ENCODE measurements around the gene TRIM21. TPM values are rescaled to one million over a fixed set of nuclear protein-coding genes. Genes with fewer than 3 reads are reported as not detected.
"Not testable (repeated sequence)": the region's sequence is repeated elsewhere in the genome, so short reads cannot be mapped to it uniquely, and the experiment has no call there.

The TRIM21 gene
- polyA plus RNA-seq: 10 to 100 TPM; 34.9 to 67.5 (median 44.2) TPM

GRCh38 chr11:4393209-4393857, at the start of gene TRIM21:
TRIM21 (minus strand) TSS chr11:4393702; CDS start chr11:4390409, 3,293 bp downstream.
- DNase-seq: peak; percentile 83 to 87 (median 86)
- peak within 1 kb of the TSS; percentile 88 to 95 (median 92) for H3K27ac Mint-ChIP-seq
- peak within 1 kb of the TSS; percentile 92 to 96 (median 95) for H3K4me3 Mint-ChIP-seq
- H3K36me3 Mint-ChIP-seq: peaks cover 11 to 22% (median 19%) of the 10 kb centered on the region in 3 donors
- H3K4me1 Mint-ChIP-seq: peaks cover 32 to 60% of the 10 kb centered on the region in 2 donors
- H3K27me3 Mint-ChIP-seq (ENCODE audit: low read depth in 3 of 3): peaks cover 1 to 4% (median 4%) of the 10 kb centered on the region in 3 donors
- H3K9me3 Mint-ChIP-seq: peaks cover 0 to 4% (median 0%) of the 10 kb centered on the region in 6 donors

GRCh38 chr11:4441515-4441914, 48.0 kb upstream of the TRIM21 start:
- no peak overlapping the region for H3K4me3 Mint-ChIP-seq
- no peaks in the 10 kb centered on the region for H3K4me1 Mint-ChIP-seq
- peaks cover 0 to 12% (median 5%) of the 10 kb centered on the region in 3 donors for H3K27me3 Mint-ChIP-seq (ENCODE audit: low read depth in 3 of 3)
- no peak for DNase-seq
- no peak overlapping the region for H3K27ac Mint-ChIP-seq
- no peaks in the 10 kb centered on the region for H3K36me3 Mint-ChIP-seq
- H3K9me3 Mint-ChIP-seq: no peaks in the 10 kb centered on the region

GRCh38 chr11:4436411-4436810, 42.9 kb upstream of the TRIM21 start:
- H3K36me3 Mint-ChIP-seq: no peaks in the 10 kb centered on the region
- DNase-seq: no peak
- no peaks in the 10 kb centered on the region for H3K9me3 Mint-ChIP-seq
- peaks cover 2 to 17% (median 5%) of the 10 kb centered on the region in 3 donors for H3K27me3 Mint-ChIP-seq (ENCODE audit: low read depth in 3 of 3)
- H3K4me1 Mint-ChIP-seq: no peaks in the 10 kb centered on the region
- H3K4me3 Mint-ChIP-seq: no peak overlapping the region
- H3K27ac Mint-ChIP-seq: no peak overlapping the region

GRCh38 chr11:4433856-4434255, 40.4 kb upstream of the TRIM21 start:
- no peaks in the 10 kb centered on the region for H3K4me1 Mint-ChIP-seq
- no peaks in the 10 kb centered on the region for H3K9me3 Mint-ChIP-seq
- no peak overlapping the region for H3K27ac Mint-ChIP-seq
- H3K27me3 Mint-ChIP-seq (ENCODE audit: low read depth in 3 of 3): peaks cover 0 to 16% (median 2%) of the 10 kb centered on the region in 3 donors
- no peak for DNase-seq
- no peak overlapping the region for H3K4me3 Mint-ChIP-seq
- H3K36me3 Mint-ChIP-seq: no peaks in the 10 kb centered on the region

- Mint-ChIP-seq H3K27ac (no peak overlapping the region), H3K27me3 (ENCODE audit: low read depth in 3 of 3) (peaks cover 0 to 7% (median 2%) of the 10 kb centered on the region in 3 donors), H3K4me1 (no peaks in the 10 kb centered on the region), H3K9me3 (no peaks in the 10 kb centered on the region), H3K4me3 (no peak overlapping the region), H3K36me3 (no peaks in the 10 kb centered on the region)
- DNase-seq: no peak
Measured at GRCh38 chr11:4430051-4430450, 36.5 kb upstream of the TRIM21 start.

GRCh38 chr11:4418403-4418802, 24.9 kb upstream of the TRIM21 start:
- no peaks in the 10 kb centered on the region for H3K36me3 Mint-ChIP-seq
- no peak overlapping the region for H3K4me3 Mint-ChIP-seq
- no peaks in the 10 kb centered on the region for H3K4me1 Mint-ChIP-seq
- no peak for DNase-seq
- H3K9me3 Mint-ChIP-seq: peaks cover 0 to 2% (median 0%) of the 10 kb centered on the region in 6 donors
- H3K27ac Mint-ChIP-seq: no peak overlapping the region
- peaks cover 0 to 10% (median 9%) of the 10 kb centered on the region in 3 donors for H3K27me3 Mint-ChIP-seq (ENCODE audit: low read depth in 3 of 3)

- Mint-ChIP-seq H3K9me3 (peaks cover 0 to 2% (median 0%) of the 10 kb centered on the region in 6 donors), H3K4me3 (no peak overlapping the region), H3K27ac (no peak overlapping the region)
Measured at GRCh38 chr11:4416816-4417215, 23.3 kb upstream of the TRIM21 start.

GRCh38 chr11:4416306-4416705, 22.8 kb upstream of the TRIM21 start:
- H3K9me3 Mint-ChIP-seq: peaks cover 0 to 2% (median 0%) of the 10 kb centered on the region in 6 donors
- H3K27ac Mint-ChIP-seq: no peak overlapping the region
- no peaks in the 10 kb centered on the region for H3K36me3 Mint-ChIP-seq
- no peak for DNase-seq
- H3K4me1 Mint-ChIP-seq: no peaks in the 10 kb centered on the region
- peaks cover 0 to 9% (median 9%) of the 10 kb centered on the region in 3 donors for H3K27me3 Mint-ChIP-seq (ENCODE audit: low read depth in 3 of 3)
- no peak overlapping the region for H3K4me3 Mint-ChIP-seq

More at GRCh38 chr11:4416816-4417215, 23.3 kb upstream of the TRIM21 start:
- no peak for DNase-seq
- H3K27me3 Mint-ChIP-seq (ENCODE audit: low read depth in 3 of 3): peaks cover 0 to 9% (median 9%) of the 10 kb centered on the region in 3 donors
- no peaks in the 10 kb centered on the region for H3K4me1 Mint-ChIP-seq
- no peaks in the 10 kb centered on the region for H3K36me3 Mint-ChIP-seq

- not testable (repeated sequence) for H3K27ac Mint-ChIP-seq, H3K36me3 Mint-ChIP-seq, H3K4me1 Mint-ChIP-seq, DNase-seq, H3K4me3 Mint-ChIP-seq
- Mint-ChIP-seq H3K27me3 (ENCODE audit: low read depth in 3 of 3) (peaks cover 1 to 28% (median 6%) of the 10 kb centered on the region in 3 donors), H3K9me3 (peaks cover 0 to 17% (median 5%) of the 10 kb centered on the region in 6 donors)
Measured at GRCh38 chr11:4406206-4406605, 12.7 kb upstream of the TRIM21 start.

- Mint-ChIP-seq H3K27me3 (ENCODE audit: low read depth in 3 of 3) (peaks cover 0 to 9% (median 5%) of the 10 kb centered on the region in 3 donors), H3K27ac (peak overlapping the region; percentile 88 to 95 (median 92)), H3K36me3 (peaks cover 10 to 18% (median 16%) of the 10 kb centered on the region in 3 donors), H3K4me3 (peak overlapping the region; percentile 92 to 96 (median 95)), H3K4me1 (peaks cover 32 to 56% of the 10 kb centered on the region in 2 donors), H3K9me3 (peaks cover under 1 to 6% (median 3%) of the 10 kb centered on the region in 6 donors)
- no peak for DNase-seq
Measured at GRCh38 chr11:4393858-4394223, 339 bp upstream of the TRIM21 start.

- no peak for DNase-seq
- Mint-ChIP-seq H3K4me1 (peaks cover 26 to 51% of the 10 kb centered on the region in 2 donors), H3K27me3 (ENCODE audit: low read depth in 3 of 3) (peaks cover 0 to 5% (median 0%) of the 10 kb centered on the region in 3 donors), H3K36me3 (peaks cover 39 to 56% (median 51%) of the 10 kb centered on the region in 3 donors), H3K9me3 (no peaks in the 10 kb centered on the region), H3K4me3 (no peak overlapping the region), H3K27ac (peak overlapping the region in 2 of 6 donors; percentile 14 to 51)
Measured at GRCh38 chr11:4388221-4388620, 5.3 kb downstream of the TRIM21 start.

- Mint-ChIP-seq H3K27me3 (ENCODE audit: low read depth in 3 of 3) (peaks cover 0 to 5% (median 0%) of the 10 kb centered on the region in 3 donors), H3K9me3 (no peaks in the 10 kb centered on the region), H3K4me3 (no peak overlapping the region), H3K27ac (peak overlapping the region in 3 of 6 donors; percentile 8 to 20 (median 11)), H3K4me1 (peaks cover 8 to 30% of the 10 kb centered on the region in 2 donors), H3K36me3 (peaks cover 44 to 69% (median 53%) of the 10 kb centered on the region in 3 donors)
- DNase-seq: no peak
Measured at GRCh38 chr11:4385978-4386740, 7.3 kb downstream of the TRIM21 start.

- H3K36me3 Mint-ChIP-seq: peaks cover 29 to 52% (median 31%) of the 10 kb centered on the region in 3 donors
- no peak overlapping the region for H3K4me3 Mint-ChIP-seq
- DNase-seq: no peak
- H3K4me1 Mint-ChIP-seq: no peaks in the 10 kb centered on the region
- H3K27me3 Mint-ChIP-seq (ENCODE audit: low read depth in 3 of 3): peaks cover 0 to 4% (median 0%) of the 10 kb centered on the region in 3 donors
- H3K9me3 Mint-ChIP-seq: no peaks in the 10 kb centered on the region
- no peak overlapping the region for H3K27ac Mint-ChIP-seq
Measured at GRCh38 chr11:4381901-4382300, 11.6 kb downstream of the TRIM21 start.

All from immature natural killer cell (primary cell).